ENCODE results near the gene ADGRB2. TPM values are rescaled to one million over a fixed set of nuclear protein-coding genes. Genes with fewer than 3 reads are reported as not detected.

The ADGRB2 gene
- total RNA-seq, 1 experiment from 2014 or later: 1.5 TPM

DNA sequence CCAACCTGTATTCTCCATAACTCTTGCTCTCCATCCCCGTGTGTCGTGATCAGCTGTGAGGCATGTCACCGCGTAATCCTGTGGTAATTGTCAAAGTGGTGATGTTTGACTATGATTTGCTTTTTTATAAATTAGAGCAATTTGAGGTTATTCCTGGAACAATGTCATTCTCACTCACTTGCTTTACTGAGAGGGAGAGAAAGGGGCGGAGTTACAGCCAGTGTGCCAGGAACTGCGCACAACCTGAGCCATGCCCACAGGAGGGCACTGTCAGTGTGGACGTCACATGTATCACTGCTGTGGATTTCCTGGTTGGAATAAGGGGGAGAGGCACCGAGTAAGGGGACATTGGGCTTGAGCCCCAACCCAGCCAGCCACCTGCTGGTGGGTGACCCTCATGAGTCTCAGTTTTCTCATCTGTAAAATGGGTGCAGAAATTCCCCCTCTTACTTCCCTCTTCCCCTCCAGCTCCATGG is 6.9 kb downstream of the ADGRB2 start:
- H3K27me3 Mint-ChIP-seq (ENCODE audit: insufficient read depth, unreplicated experiment): no peaks in the 10 kb centered on the region
- TF ChIP-seq, protein P1, sequence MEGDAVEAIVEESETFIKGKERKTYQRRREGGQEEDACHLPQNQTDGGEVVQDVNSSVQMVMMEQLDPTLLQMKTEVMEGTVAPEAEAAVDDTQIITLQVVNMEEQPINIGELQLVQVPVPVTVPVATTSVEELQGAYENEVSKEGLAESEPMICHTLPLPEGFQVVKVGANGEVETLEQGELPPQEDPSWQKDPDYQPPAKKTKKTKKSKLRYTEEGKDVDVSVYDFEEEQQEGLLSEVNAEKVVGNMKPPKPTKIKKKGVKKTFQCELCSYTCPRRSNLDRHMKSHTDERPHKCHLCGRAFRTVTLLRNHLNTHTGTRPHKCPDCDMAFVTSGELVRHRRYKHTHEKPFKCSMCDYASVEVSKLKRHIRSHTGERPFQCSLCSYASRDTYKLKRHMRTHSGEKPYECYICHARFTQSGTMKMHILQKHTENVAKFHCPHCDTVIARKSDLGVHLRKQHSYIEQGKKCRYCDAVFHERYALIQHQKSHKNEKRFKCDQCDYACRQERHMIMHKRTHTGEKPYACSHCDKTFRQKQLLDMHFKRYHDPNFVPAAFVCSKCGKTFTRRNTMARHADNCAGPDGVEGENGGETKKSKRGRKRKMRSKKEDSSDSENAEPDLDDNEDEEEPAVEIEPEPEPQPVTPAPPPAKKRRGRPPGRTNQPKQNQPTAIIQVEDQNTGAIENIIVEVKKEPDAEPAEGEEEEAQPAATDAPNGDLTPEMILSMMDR (IDR thresholded peaks at IDR 0.05; ENCODE audit: unreplicated experiment): no peak
- intact Hi-C loops (cut with micrococcal nuclease): no loop called here
- H3K36me3 Mint-ChIP-seq (ENCODE audit: insufficient read depth, unreplicated experiment): no peaks in the 10 kb centered on the region
- no TSS peak for BruUV-seq (replicated peaks)
- H3K4me1 Mint-ChIP-seq (ENCODE audit: insufficient read depth, unreplicated experiment): peaks cover 44% of the 10 kb centered on the region
- no peak overlapping the region for H3K27ac Mint-ChIP-seq (ENCODE audit: low read depth, unreplicated experiment)
- H3K4me3 Mint-ChIP-seq (ENCODE audit: unreplicated experiment): no peak overlapping the region
- DNase-seq (ENCODE audit: unreplicated experiment): no peak
- ChIA-PET POLR2A (interaction anchor here (1.5 kb wide), 1 partner anchor 114 kb away, joined by 3 read pairs; no protein-coding TSS in a partner anchor), CTCF (interaction anchor here (0.6 kb wide), 1 partner anchor 22 kb away, joined by 3 read pairs; no protein-coding TSS in a partner anchor)
- H3K9me3 Mint-ChIP-seq (ENCODE audit: unreplicated experiment): no peaks in the 10 kb centered on the region

DNA sequence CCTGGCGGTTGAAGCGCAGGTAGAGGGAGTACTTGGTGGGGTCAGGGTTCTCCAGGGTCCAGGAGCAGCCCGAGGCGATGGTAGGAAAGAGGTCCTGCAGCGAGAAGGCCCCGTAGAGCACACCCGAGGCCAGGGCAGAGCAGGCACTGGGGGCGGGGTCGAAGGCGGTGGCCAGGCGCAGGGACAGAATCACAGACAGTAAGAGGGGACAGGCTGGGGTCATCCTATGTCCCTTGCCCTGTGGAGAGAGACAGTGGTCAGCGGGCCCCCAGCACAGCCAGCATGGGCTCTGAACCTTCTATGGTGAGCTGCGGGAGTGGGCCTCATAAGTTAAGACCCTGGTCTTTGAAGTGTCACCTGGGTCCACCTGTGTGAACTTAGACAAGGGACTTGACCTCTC is 7.6 kb downstream of the ADGRB2 start:
- no peaks in the 10 kb centered on the region for H3K27me3 Mint-ChIP-seq (ENCODE audit: insufficient read depth, unreplicated experiment)
- H3K9me3 Mint-ChIP-seq (ENCODE audit: unreplicated experiment): no peaks in the 10 kb centered on the region
- peaks cover 51% of the 10 kb centered on the region for H3K4me1 Mint-ChIP-seq (ENCODE audit: insufficient read depth, unreplicated experiment)
- H3K27ac Mint-ChIP-seq (ENCODE audit: low read depth, unreplicated experiment): no peak overlapping the region
- BruUV-seq (replicated peaks): no TSS peak
- ChIA-PET CTCF (interaction anchor here (0.6 kb wide), 1 partner anchor 22 kb away, joined by 3 read pairs; no protein-coding TSS in a partner anchor), POLR2A (interaction anchor here (1.5 kb wide), 1 partner anchor 113 kb away, joined by 3 read pairs; no protein-coding TSS in a partner anchor)
- intact Hi-C loops (cut with micrococcal nuclease): no loop called here
- TF ChIP-seq, protein P1 (IDR thresholded peaks at IDR 0.05; ENCODE audit: unreplicated experiment): no peak
- DNase-seq (ENCODE audit: unreplicated experiment): no peak
- H3K4me3 Mint-ChIP-seq (ENCODE audit: unreplicated experiment): no peak overlapping the region
- no peaks in the 10 kb centered on the region for H3K36me3 Mint-ChIP-seq (ENCODE audit: insufficient read depth, unreplicated experiment)

DNA sequence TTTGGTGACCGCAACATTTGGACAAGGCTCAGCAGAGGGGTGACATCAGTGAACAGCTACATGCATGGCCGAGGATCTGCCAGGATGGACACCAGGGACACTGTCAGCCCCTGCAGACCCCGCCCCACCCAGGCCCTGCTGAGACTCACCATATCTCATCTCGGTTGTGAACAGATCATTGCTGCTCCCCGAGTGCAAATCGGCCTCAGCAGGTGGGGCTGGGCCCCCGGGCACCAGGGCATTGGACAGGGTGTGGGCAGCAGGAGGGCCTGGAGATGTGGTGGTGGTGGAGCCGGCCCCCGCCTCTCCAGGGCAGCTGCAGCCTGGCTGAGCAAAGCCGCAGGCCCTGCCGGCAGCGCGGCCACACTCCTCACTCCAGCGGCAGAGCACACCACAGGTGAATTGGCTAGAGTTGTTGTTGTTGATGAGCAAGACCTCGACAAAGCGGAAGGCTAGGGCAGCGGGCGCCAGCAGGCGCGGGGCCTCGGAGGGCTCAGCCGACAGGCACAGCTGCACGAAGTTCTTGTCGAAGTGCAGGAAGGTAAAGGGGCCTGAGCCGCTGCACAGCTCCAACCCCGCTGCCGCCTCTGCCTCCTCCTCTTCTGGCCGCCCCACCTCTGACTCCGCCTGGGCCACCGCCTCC is 8.2 kb downstream of the ADGRB2 start:
- Mint-ChIP-seq H3K27ac (ENCODE audit: low read depth, unreplicated experiment) (no peak overlapping the region), H3K4me1 (ENCODE audit: insufficient read depth, unreplicated experiment) (peaks cover 57% of the 10 kb centered on the region), H3K36me3 (ENCODE audit: insufficient read depth, unreplicated experiment) (no peaks in the 10 kb centered on the region), H3K27me3 (ENCODE audit: insufficient read depth, unreplicated experiment) (no peaks in the 10 kb centered on the region), H3K4me3 (ENCODE audit: unreplicated experiment) (no peak overlapping the region), H3K9me3 (ENCODE audit: unreplicated experiment) (no peaks in the 10 kb centered on the region)
- POLR2A ChIA-PET: interaction anchor here (0.7 to 1.0 kb wide), 3 partner anchors 32 to 112 kb away, joined by 3 to 5 read pairs (median 4); partner anchors contain the start of gene PEF1
- BruUV-seq (replicated peaks): no TSS peak
- TF ChIP-seq, protein P1 (IDR thresholded peaks at IDR 0.05; ENCODE audit: unreplicated experiment): no peak
- CTCF ChIA-PET: interaction anchor here (0.5 to 1.4 kb wide), 4 partner anchors 9 to 192 kb away, joined by 3 to 5 read pairs (median 3); no protein-coding TSS in a partner anchor
- no peak for DNase-seq (ENCODE audit: unreplicated experiment)
- intact Hi-C loops (cut with micrococcal nuclease): no loop called here

DNA sequence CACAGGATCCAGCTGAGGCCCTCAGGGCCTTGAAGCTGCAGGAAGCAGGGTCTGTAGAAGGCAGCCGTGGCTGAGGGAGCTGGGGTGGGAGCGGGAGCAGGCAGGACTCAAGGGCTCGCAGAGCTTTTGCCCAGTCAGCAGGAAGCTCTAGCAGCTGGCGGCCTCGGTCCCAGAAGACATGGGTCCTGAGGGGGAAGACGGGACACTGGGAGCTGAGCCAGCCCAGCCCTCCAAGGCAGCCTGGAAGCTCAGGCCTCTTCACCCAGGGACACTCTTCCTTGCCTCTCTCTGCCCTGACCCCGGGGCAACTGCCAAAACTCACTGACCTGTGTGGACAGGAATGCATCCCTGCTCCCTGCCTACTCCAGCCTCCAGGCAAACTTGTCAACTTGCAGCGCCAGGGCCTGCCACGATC is 8.9 kb downstream of the ADGRB2 start:
- intact Hi-C loops (cut with micrococcal nuclease): no loop called here
- no TSS peak for BruUV-seq (replicated peaks)
- CTCF ChIA-PET: interaction anchor here (0.5 to 1.4 kb wide), 6 partner anchors 10 to 344 kb away, joined by 3 to 5 read pairs (median 3); no protein-coding TSS in a partner anchor
- Mint-ChIP-seq H3K27me3 (ENCODE audit: insufficient read depth, unreplicated experiment) (no peaks in the 10 kb centered on the region), H3K36me3 (ENCODE audit: insufficient read depth, unreplicated experiment) (no peaks in the 10 kb centered on the region), H3K27ac (ENCODE audit: low read depth, unreplicated experiment) (no peak overlapping the region), H3K4me3 (ENCODE audit: unreplicated experiment) (peak overlapping the region; percentile 26), H3K4me1 (ENCODE audit: insufficient read depth, unreplicated experiment) (peaks cover 60% of the 10 kb centered on the region), H3K9me3 (ENCODE audit: unreplicated experiment) (no peaks in the 10 kb centered on the region)
- DNase-seq (ENCODE audit: unreplicated experiment): peak; percentile 52
- TF ChIP-seq, protein P1 (IDR thresholded peaks at IDR 0.05; ENCODE audit: unreplicated experiment): no peak
- POLR2A ChIA-PET: interaction anchor here (0.6 to 2.9 kb wide), 9 partner anchors 10 to 689 kb away, joined by 3 to 17 read pairs (median 4); partner anchors contain the start of gene PEF1
